ENCODE data around the gene TUBB.

Gene TUBB

DNA sequence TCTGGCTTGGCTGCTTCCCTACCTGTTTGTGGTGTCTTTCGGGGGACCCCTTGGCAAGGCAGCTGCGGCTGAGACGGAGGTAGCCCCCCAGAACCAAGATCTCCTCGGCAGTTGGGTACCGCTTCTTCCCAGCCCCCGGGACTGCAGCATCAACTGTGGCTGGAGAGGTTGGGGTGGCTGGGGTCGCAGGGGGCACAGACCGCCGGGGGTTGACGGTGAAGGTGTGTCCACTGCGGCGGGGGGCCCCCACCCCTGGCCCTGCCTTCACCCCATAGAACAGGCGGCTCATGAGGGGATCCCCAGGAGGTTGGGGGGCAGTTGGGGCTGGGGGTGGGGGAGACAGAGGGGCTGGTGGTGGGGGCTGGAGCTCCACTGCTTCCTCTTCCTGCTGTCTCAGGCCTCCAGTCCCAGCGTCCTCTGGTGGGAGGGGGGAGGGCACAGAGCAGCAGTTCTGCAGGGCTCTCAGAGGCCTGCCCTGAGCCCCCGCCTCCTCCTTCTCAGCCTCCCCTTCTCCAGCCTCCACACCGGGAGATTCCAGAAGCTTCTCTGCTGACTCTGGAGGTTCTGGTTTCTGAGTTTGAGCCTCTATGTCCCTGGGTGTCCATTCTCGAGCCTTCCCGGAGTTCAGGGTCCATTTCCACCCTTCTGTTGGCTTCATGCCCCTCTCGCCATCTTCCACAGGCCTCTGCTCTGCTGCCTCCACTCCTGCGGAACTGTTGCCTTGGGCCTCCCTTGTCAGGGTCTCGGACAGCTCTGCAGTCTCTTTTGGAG is 35.6 kb upstream of the TUBB start:
- peak overlapping the region in 1 of 2 experiments; percentile 77 for H3K4ac ChIP-seq (ENCODE audit: low read depth in 1 of 2, low read length in 2 of 2)
- H2AFZ ChIP-seq (ENCODE audit: low read depth, low read length) = no peak overlapping the region
- no peak overlapping the region for H2BK12ac ChIP-seq (ENCODE audit: low read length in 2 of 2)
- H3K27me3 ChIP-seq (ENCODE audit: control insufficient read depth in 1 of 2, insufficient read depth in 1 of 2, low read length in 2 of 2) = no peaks in the 10 kb centered on the region
- no peaks in the 10 kb centered on the region for H3K9me3 ChIP-seq (ENCODE audit: control insufficient read depth, low read length)
- peaks cover 27 to 33% of the 10 kb centered on the region in 2 experiments for H3K36me3 ChIP-seq (ENCODE audit: control insufficient read depth in 1 of 2, insufficient read depth in 2 of 2, low read depth in 1 of 2, low read length in 2 of 2)
- H3K18ac ChIP-seq (ENCODE audit: low read depth in 1 of 2, low read length in 2 of 2) = peak overlapping the region; percentile 69 to 81
- H4K91ac ChIP-seq (ENCODE audit: low read length) = peak overlapping the region; percentile 77
- peak overlapping the region; percentile 95 for H3K9ac ChIP-seq (ENCODE audit: low read length)
- H2BK15ac ChIP-seq (ENCODE audit: low read depth, poor library complexity, severe bottlenecking) = no peak overlapping the region
- no peak overlapping the region for H2BK5ac ChIP-seq (ENCODE audit: low read depth, low read length, poor library complexity, severe bottlenecking)
- H3K27ac ChIP-seq (ENCODE audit: low read length, poor library complexity, severe bottlenecking) = peak overlapping the region; percentile 98
- 32% methylated on average over 13 of the region's 21 CpGs for WGBS
- peaks cover 2% of the 10 kb centered on the region for H3K79me1 ChIP-seq (replicated peaks; ENCODE audit: low read length, poor library complexity, severe bottlenecking)
- peak; percentile 51 for DNase-seq
- H4K8ac ChIP-seq (ENCODE audit: low read length) = no peak overlapping the region
- peaks cover 34% of the 10 kb centered on the region for H3K4me1 ChIP-seq (ENCODE audit: control insufficient read depth, insufficient read depth, low read depth, low read length)
- H2BK120ac ChIP-seq (ENCODE audit: low read depth, low read length) = no peak overlapping the region
- H3K23ac ChIP-seq (ENCODE audit: low read length in 2 of 2) = peak overlapping the region in 1 of 2 experiments; percentile 26
- H3K4me3 ChIP-seq (ENCODE audit: insufficient read depth in 1 of 2, low read depth in 1 of 2, low read length in 2 of 2) = peak overlapping the region; percentile 70 to 93
- peak overlapping the region; percentile 65 for H2AK5ac ChIP-seq (ENCODE audit: low read length, severe bottlenecking)
- peak overlapping the region in 1 of 2 experiments; percentile 83 for H3K14ac ChIP-seq (ENCODE audit: low read length in 2 of 2)
- peak overlapping the region; percentile 83 for H3K4me2 ChIP-seq (ENCODE audit: low read length, poor library complexity, severe bottlenecking)

DNA sequence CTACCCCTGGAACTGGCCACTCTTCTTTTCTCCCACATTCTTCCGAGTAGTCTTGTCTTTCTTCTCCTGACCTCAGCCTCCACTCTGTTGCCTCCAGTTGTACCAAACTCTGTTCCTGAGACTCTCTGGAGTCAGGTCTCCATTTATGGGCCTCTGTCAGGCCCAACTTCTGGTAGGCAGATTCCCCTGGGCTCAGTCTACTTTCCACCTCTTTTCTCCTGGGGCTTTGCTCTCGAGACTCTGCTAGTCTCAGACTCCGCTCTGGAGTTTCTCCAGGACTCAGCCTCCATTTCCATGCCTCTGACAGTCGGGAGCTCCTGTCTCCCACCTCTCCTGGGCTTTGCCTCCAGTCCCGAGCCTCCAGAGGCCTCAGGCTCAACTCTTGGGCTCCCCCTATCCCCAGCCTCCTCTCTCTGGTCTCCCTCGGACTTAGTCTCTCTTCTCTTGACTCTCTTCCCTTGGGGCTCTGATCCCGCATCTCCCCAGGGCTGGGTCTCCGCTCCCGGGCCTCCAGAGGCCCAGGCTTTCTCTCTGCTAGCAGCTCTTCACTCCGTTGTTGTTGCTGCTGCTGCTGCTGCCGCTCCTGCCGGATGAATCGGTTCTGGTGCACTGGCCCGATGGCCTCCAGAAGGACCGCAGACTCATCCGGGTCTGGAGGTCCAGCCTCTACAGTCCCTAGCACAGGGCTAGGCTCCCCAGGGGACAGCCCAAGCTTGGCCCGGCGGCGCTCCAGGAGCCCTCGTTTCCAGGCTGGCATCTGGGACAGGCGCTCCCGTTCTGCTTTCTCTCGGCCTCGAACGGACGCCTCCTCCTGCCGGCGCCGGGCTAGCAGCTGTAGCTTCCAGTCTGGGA is 34.8 kb upstream of the TUBB start:
- DNase-seq = peak; percentile 63
- Histone ChIP-seq H3K4me1 (ENCODE audit: control insufficient read depth, insufficient read depth, low read depth, low read length) (peaks cover 32% of the 10 kb centered on the region), H3K4ac (ENCODE audit: low read depth in 1 of 2, low read length in 2 of 2) (peak overlapping the region; percentile 39 to 62), H2BK12ac (ENCODE audit: low read length in 2 of 2) (peak overlapping the region; percentile 0 to 28), H3K9me3 (ENCODE audit: control insufficient read depth, low read length) (no peaks in the 10 kb centered on the region), H3K14ac (ENCODE audit: low read length in 2 of 2) (peak overlapping the region in 1 of 2 experiments; percentile 91), H3K27me3 (ENCODE audit: control insufficient read depth in 1 of 2, insufficient read depth in 1 of 2, low read length in 2 of 2) (no peaks in the 10 kb centered on the region), H2BK15ac (ENCODE audit: low read depth, poor library complexity, severe bottlenecking) (no peak overlapping the region), H2AK5ac (ENCODE audit: low read length, severe bottlenecking) (peak overlapping the region; percentile 50), H4K8ac (ENCODE audit: low read length) (peak overlapping the region; percentile 59), H3K27ac (ENCODE audit: low read length, poor library complexity, severe bottlenecking) (peak overlapping the region; percentile 90), H3K79me1 (replicated peaks; ENCODE audit: low read length, poor library complexity, severe bottlenecking) (peaks cover 2% of the 10 kb centered on the region), H3K36me3 (ENCODE audit: control insufficient read depth in 1 of 2, insufficient read depth in 2 of 2, low read depth in 1 of 2, low read length in 2 of 2) (peaks cover 19 to 25% of the 10 kb centered on the region in 2 experiments), H2BK120ac (ENCODE audit: low read depth, low read length) (peak overlapping the region; percentile 82), H2AFZ (ENCODE audit: low read depth, low read length) (no peak overlapping the region), H3K18ac (ENCODE audit: low read depth in 1 of 2, low read length in 2 of 2) (peak overlapping the region; percentile 87 to 91), H3K9ac (ENCODE audit: low read length) (peak overlapping the region; percentile 95), H3K4me3 (ENCODE audit: insufficient read depth in 1 of 2, low read depth in 1 of 2, low read length in 2 of 2) (peak overlapping the region; percentile 83 to 93), H2BK5ac (ENCODE audit: low read depth, low read length, poor library complexity, severe bottlenecking) (peak overlapping the region; percentile 71), H3K4me2 (ENCODE audit: low read length, poor library complexity, severe bottlenecking) (peak overlapping the region; percentile 82), H3K23ac (ENCODE audit: low read length in 2 of 2) (peak overlapping the region in 1 of 2 experiments; percentile 74), H4K91ac (ENCODE audit: low read length) (peak overlapping the region; percentile 77)
- WGBS = 30% methylated on average over 29 of the region's 29 CpGs

DNA sequence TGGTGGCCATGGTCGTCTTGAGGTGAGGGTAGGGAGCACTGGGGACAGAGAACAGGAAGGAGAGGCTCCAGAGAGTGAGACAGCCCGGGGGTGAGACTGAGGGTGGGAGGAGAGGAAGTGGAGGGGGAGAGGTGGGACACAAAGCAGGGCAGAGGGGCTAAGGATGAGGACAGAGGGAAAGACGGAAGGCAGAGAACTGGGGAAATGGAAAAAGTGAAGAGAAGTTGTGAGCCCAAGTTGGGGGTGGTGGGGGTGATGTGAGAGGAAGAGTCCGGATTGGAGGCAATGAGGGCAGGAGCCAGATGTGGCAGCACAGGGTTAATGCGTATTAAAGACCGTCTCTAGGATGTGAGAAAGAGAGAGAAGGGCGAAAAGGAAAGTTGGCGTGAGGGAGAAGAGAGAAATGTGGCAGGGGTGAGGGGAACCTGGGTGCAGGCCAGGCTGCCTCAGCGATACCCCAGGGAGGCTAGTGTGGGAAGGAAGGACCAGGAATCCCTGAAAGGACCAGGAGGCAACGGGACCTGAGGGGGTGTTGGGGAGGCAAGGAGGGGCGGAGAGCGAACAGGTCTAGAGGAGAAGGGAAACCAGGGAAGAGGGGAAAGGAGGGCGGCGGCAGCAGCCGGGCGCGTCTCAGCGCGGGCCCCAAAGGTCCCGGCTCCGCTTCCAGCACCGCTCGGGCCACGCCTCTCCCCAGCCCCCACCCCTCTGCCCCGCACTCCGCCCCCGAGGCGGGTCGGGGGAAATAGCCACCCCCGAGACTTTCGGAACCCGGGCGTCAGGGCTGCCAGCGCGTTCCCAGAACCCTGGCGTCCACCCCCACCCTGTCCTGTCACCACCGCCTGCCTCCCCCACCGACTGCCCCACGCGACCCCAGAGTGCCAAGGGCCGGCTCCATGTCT is 33.9 kb upstream of the TUBB start, which contains the start of gene PPP1R18:
Gene PPP1R18, minus strand, starts transcription at position 637 of the 899 bp plus-strand sequence. Its CDS starts 627 bp downstream, at position 10.
- peak within 1 kb of the TSS in 1 of 2 experiments; percentile 94 for H3K14ac ChIP-seq (ENCODE audit: low read length in 2 of 2)
- peak within 1 kb of the TSS; percentile 83 to 93 for H3K4me3 ChIP-seq (ENCODE audit: insufficient read depth in 1 of 2, low read depth in 1 of 2, low read length in 2 of 2)
- peak within 1 kb of the TSS; percentile 97 for H2BK120ac ChIP-seq (ENCODE audit: low read depth, low read length)
- H3K9me3 ChIP-seq (ENCODE audit: control insufficient read depth, low read length) = no peaks in the 10 kb centered on the region
- under 1% methylated on average over 21 of the region's 41 CpGs for WGBS
- peak within 1 kb of the TSS; percentile 96 for H2BK15ac ChIP-seq (ENCODE audit: low read depth, poor library complexity, severe bottlenecking)
- DNase-seq = peak; percentile 87
- H3K36me3 ChIP-seq (ENCODE audit: control insufficient read depth in 1 of 2, insufficient read depth in 2 of 2, low read depth in 1 of 2, low read length in 2 of 2) = peaks cover 17 to 24% of the 10 kb centered on the region in 2 experiments
- H3K18ac ChIP-seq (ENCODE audit: low read depth in 1 of 2, low read length in 2 of 2) = peak within 1 kb of the TSS; percentile 98
- peaks cover 26% of the 10 kb centered on the region for H3K4me1 ChIP-seq (ENCODE audit: control insufficient read depth, insufficient read depth, low read depth, low read length)
- H3K27ac ChIP-seq (ENCODE audit: low read length, poor library complexity, severe bottlenecking) = peak within 1 kb of the TSS; percentile 99
- peak within 1 kb of the TSS; percentile 76 for H2AK5ac ChIP-seq (ENCODE audit: low read length, severe bottlenecking)
- peak within 1 kb of the TSS; percentile 92 to 99 for H3K4ac ChIP-seq (ENCODE audit: low read depth in 1 of 2, low read length in 2 of 2)
- peak within 1 kb of the TSS in 1 of 2 experiments; percentile 95 for H3K23ac ChIP-seq (ENCODE audit: low read length in 2 of 2)
- peak within 1 kb of the TSS; percentile 82 for H3K4me2 ChIP-seq (ENCODE audit: low read length, poor library complexity, severe bottlenecking)
- H4K8ac ChIP-seq (ENCODE audit: low read length) = peak within 1 kb of the TSS; percentile 92
- H3K9ac ChIP-seq (ENCODE audit: low read length) = peak within 1 kb of the TSS; percentile 95
- peak within 1 kb of the TSS; percentile 97 for H2BK5ac ChIP-seq (ENCODE audit: low read depth, low read length, poor library complexity, severe bottlenecking)
- no peaks in the 10 kb centered on the region for H3K27me3 ChIP-seq (ENCODE audit: control insufficient read depth in 1 of 2, insufficient read depth in 1 of 2, low read length in 2 of 2)
- H2AFZ ChIP-seq (ENCODE audit: low read depth, low read length) = peak within 1 kb of the TSS; percentile 10
- peak within 1 kb of the TSS; percentile 98 for H4K91ac ChIP-seq (ENCODE audit: low read length)
- peak within 1 kb of the TSS; percentile 64 to 90 for H2BK12ac ChIP-seq (ENCODE audit: low read length in 2 of 2)
- peaks cover 2% of the 10 kb centered on the region for H3K79me1 ChIP-seq (replicated peaks; ENCODE audit: low read length, poor library complexity, severe bottlenecking)

Measured in mesenchymal stem cell (in vitro differentiated cells and primary cell).